SK-N-SH treated with all-trans-retinoic acid at 6 μM for 48 hours (cell line): ENCODE measurements around the gene E2F8.

ENCODE experiments used
- ATAC-seq: fragments of 200-7000 bp; cut with Tn5 transposase; 3 replicates; pipeline ENCODE4 v1.9.1; 2020; ENCODE audit warnings: mild to moderate bottlenecking, moderate library complexity
- ARNTL ChIP-seq: fragments of 450-650 bp; formaldehyde crosslinking; IDR thresholded peaks from 2 replicates; pipeline ENCODE4 v1.5.0; 2020; ENCODE audit warnings: low read depth, mild to moderate bottlenecking, moderate library complexity, borderline replicate concordance
- BACH2 ChIP-seq: fragments of 250-450 bp; sonication (Bioruptor Pico); IDR thresholded peaks from 2 replicates; pipeline ENCODE4 v1.9.0; 2021; ENCODE audit warnings: mild to moderate bottlenecking, borderline replicate concordance
- CSDC2 ChIP-seq: fragments of 250-450 bp; sonication (Bioruptor Pico); IDR thresholded peaks from 2 replicates; pipeline ENCODE4 v1.5.0; 2020; ENCODE audit warnings: mild to moderate bottlenecking, moderate library complexity
- ESRRG ChIP-seq: fragments of 250-450 bp; sonication (Bioruptor Pico); IDR thresholded peaks from 2 replicates; pipeline ENCODE4 v1.6.1; 2021; ENCODE audit warnings: mild to moderate bottlenecking
- GLIS3 ChIP-seq: fragments of 250-450 bp; sonication (Bioruptor Pico); IDR thresholded peaks from 2 replicates; pipeline ENCODE4 v1.5.0; 2020; ENCODE audit warnings: mild to moderate bottlenecking, moderate library complexity
- ISL1 ChIP-seq: fragments of 250-450 bp; sonication (Bioruptor Pico); IDR thresholded peaks from 2 replicates; pipeline ENCODE4 v2.1.2; 2022; ENCODE audit warnings: mild to moderate bottlenecking, moderate library complexity
- OSR1 ChIP-seq: fragments of 250-450 bp; sonication (Bioruptor Pico); IDR thresholded peaks from 2 replicates; pipeline ENCODE4 v1.8.0; 2022; ENCODE audit warnings: moderate library complexity, mild to moderate bottlenecking, inconsistent platforms
- PPARA ChIP-seq: fragments of 250-450 bp; sonication (Bioruptor Pico); IDR thresholded peaks from 2 replicates; pipeline ENCODE4 v1.5.0; 2020; ENCODE audit warnings: mild to moderate bottlenecking, borderline replicate concordance
- RARB ChIP-seq: fragments of 250-450 bp; sonication (Bioruptor Pico); IDR thresholded peaks from 2 replicates; pipeline ENCODE4 v1.8.0; 2021; ENCODE audit warnings: mild to moderate bottlenecking, moderate library complexity
- SNAI2 ChIP-seq: fragments of 250-450 bp; sonication (Bioruptor Pico); IDR thresholded peaks from 2 replicates; pipeline ENCODE4 v1.5.0; 2020; ENCODE audit warnings: mild to moderate bottlenecking, moderate library complexity
- TCF4 ChIP-seq: fragments of 250-450 bp; sonication (Bioruptor Pico); IDR thresholded peaks from 2 replicates; pipeline ENCODE4 v1.8.0; 2021; ENCODE audit warnings: mild to moderate bottlenecking, moderate library complexity, borderline replicate concordance
- TOX ChIP-seq: fragments of 250-450 bp; sonication (Bioruptor Pico); IDR thresholded peaks from 2 replicates; pipeline ENCODE4 v1.8.0; 2021; ENCODE audit warnings: mild to moderate bottlenecking, moderate library complexity, borderline replicate concordance
- TSHZ2 ChIP-seq: fragments of 250-450 bp; sonication (Bioruptor Pico); IDR thresholded peaks from 2 replicates; pipeline ENCODE4 v1.5.0; 2020; ENCODE audit warnings: mild to moderate bottlenecking, moderate library complexity
- ZC3H10 ChIP-seq: fragments of 250-450 bp; sonication (Bioruptor Pico); IDR thresholded peaks from 2 replicates; pipeline ENCODE4 v1.5.1; 2021; ENCODE audit warnings: mild to moderate bottlenecking, moderate library complexity
- ZFP30 ChIP-seq: fragments of 450-650 bp; formaldehyde crosslinking; IDR thresholded peaks from 2 replicates; pipeline ENCODE4 v1.5.0; 2022; ENCODE audit warnings: mild to moderate bottlenecking, moderate library complexity
- ZNF565 ChIP-seq: fragments of 450-650 bp; formaldehyde crosslinking; conservative IDR thresholded peaks from 2 replicates; pipeline ENCODE4 v1.5.0; 2020; ENCODE audit warnings: low read depth, mild to moderate bottlenecking, moderate library complexity
- ZNF70 ChIP-seq: fragments of 450-650 bp; formaldehyde crosslinking; IDR thresholded peaks from 2 replicates; pipeline ENCODE4 v1.5.0; 2020; ENCODE audit warnings: mild to moderate bottlenecking, moderate library complexity
- TF ChIP-seq, protein P1 (sequence below): fragments of 250-450 bp; sonication (Bioruptor Pico); IDR thresholded peaks from 2 replicates; pipeline ENCODE4 v1.5.1; 2020; ENCODE audit warnings: low read depth, mild to moderate bottlenecking, moderate library complexity
- TF ChIP-seq, protein P2 (sequence below): fragments of 250-450 bp; sonication (Bioruptor Pico); IDR thresholded peaks from 2 replicates; pipeline ENCODE4 v1.5.1; 2021; ENCODE audit warnings: mild to moderate bottlenecking, moderate library complexity
- TF ChIP-seq, protein P3 (sequence below): fragments of 250-450 bp; sonication (Bioruptor Pico); IDR thresholded peaks from 2 replicates; pipeline ENCODE4 v1.8.0; 2020; ENCODE audit warnings: mild to moderate bottlenecking, moderate library complexity, borderline replicate concordance

Gene E2F8

DNA sequence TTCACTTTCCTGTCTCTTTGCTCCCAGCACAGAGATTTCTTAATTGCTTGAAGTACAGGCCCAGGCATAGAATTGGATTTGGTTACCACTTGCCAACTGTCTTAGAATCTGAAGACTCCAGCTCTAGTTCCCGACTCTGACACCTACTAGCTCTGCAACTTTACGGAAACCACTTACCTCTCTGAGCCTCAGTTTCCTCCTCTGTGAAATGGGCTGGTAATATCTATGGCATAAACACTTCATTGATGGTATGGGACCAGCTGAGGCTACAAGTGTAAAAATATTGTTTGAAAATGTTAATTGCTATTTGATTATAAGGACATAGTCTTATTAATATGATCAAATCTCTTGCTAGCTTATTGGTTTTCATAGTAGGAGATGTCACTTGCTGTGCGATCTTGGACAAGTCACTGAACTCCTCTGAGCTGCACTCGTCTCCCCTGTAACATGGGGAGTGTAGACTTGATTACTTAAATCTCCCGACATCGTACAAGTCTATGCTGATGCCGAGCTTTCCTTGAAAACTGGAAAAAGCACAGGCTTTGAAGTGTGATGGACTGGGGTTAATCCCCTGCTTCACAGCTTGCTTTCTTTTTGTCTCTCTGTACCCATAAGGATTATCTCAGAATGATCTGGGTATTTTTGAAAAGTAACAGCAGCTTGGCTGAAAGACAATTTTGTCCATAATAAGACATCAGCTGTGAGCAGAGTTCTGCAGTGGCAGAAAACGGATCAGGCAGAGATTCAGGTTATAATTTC, 11.8 kb upstream of the E2F8 start:
- no peak for TF ChIP-seq ZNF70 (CRISPR knock-in tag)
- TF ChIP-seq ZC3H10 (CRISPR knock-in tag) = no peak
- TF ChIP-seq TCF4 (CRISPR knock-in tag) = no peak
- no peak for TF ChIP-seq TOX
- TF ChIP-seq, protein P1, sequence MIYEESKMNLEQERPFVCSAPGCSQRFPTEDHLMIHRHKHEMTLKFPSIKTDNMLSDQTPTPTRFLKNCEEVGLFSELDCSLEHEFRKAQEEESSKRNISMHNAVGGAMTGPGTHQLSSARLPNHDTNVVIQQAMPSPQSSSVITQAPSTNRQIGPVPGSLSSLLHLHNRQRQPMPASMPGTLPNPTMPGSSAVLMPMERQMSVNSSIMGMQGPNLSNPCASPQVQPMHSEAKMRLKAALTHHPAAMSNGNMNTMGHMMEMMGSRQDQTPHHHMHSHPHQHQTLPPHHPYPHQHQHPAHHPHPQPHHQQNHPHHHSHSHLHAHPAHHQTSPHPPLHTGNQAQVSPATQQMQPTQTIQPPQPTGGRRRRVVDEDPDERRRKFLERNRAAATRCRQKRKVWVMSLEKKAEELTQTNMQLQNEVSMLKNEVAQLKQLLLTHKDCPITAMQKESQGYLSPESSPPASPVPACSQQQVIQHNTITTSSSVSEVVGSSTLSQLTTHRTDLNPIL (CRISPR knock-in tag) = no peak
- no peak for TF ChIP-seq CSDC2 (CRISPR knock-in tag)
- no peak for TF ChIP-seq BACH2 (CRISPR knock-in tag)
- TF ChIP-seq TSHZ2 (CRISPR knock-in tag) = no peak
- TF ChIP-seq ZFP30 (CRISPR knock-in tag) = no peak
- TF ChIP-seq SNAI2 (CRISPR knock-in tag) = no peak
- no peak for TF ChIP-seq ESRRG (CRISPR knock-in tag)
- no peak for ATAC-seq

GRCh38 chr11:19251577-19251976, 10.8 kb upstream of the E2F8 start:
- no peak for ATAC-seq
- TF ChIP-seq ZFP30 (CRISPR knock-in tag) (no peak), TOX (no peak), CSDC2 (CRISPR knock-in tag) (no peak), ZNF565 (CRISPR knock-in tag) (no peak), TCF4 (CRISPR knock-in tag) (no peak), GLIS3 (CRISPR knock-in tag) (no peak), OSR1 (CRISPR knock-in tag) (no peak), RARB (CRISPR knock-in tag) (no peak), TSHZ2 (CRISPR knock-in tag) (no peak), ARNTL (no peak), ISL1 (no peak), ZNF70 (CRISPR knock-in tag) (no peak), PPARA (CRISPR knock-in tag) (no peak)
- TF ChIP-seq, protein P2, sequence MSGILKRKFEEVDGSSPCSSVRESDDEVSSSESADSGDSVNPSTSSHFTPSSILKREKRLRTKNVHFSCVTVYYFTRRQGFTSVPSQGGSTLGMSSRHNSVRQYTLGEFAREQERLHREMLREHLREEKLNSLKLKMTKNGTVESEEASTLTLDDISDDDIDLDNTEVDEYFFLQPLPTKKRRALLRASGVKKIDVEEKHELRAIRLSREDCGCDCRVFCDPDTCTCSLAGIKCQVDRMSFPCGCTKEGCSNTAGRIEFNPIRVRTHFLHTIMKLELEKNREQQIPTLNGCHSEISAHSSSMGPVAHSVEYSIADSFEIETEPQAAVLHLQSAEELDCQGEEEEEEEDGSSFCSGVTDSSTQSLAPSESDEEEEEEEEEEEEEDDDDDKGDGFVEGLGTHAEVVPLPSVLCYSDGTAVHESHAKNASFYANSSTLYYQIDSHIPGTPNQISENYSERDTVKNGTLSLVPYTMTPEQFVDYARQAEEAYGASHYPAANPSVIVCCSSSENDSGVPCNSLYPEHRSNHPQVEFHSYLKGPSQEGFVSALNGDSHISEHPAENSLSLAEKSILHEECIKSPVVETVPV (CRISPR knock-in tag) = no peak
- TF ChIP-seq, protein P3, sequence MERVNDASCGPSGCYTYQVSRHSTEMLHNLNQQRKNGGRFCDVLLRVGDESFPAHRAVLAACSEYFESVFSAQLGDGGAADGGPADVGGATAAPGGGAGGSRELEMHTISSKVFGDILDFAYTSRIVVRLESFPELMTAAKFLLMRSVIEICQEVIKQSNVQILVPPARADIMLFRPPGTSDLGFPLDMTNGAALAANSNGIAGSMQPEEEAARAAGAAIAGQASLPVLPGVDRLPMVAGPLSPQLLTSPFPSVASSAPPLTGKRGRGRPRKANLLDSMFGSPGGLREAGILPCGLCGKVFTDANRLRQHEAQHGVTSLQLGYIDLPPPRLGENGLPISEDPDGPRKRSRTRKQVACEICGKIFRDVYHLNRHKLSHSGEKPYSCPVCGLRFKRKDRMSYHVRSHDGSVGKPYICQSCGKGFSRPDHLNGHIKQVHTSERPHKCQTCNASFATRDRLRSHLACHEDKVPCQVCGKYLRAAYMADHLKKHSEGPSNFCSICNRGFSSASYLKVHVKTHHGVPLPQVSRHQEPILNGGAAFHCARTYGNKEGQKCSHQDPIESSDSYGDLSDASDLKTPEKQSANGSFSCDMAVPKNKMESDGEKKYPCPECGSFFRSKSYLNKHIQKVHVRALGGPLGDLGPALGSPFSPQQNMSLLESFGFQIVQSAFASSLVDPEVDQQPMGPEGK = no peak
- TF ChIP-seq, protein P1 (CRISPR knock-in tag) = no peak
